GM18499 (cell line): ENCODE measurements around the gene MAP4K3.
"Not testable (repeated sequence)": the region's sequence is repeated elsewhere in the genome, so short reads cannot be mapped to it uniquely, and the experiment has no call there.

Experiments used
- ATAC-seq: cut with Tn5 transposase; IDR thresholded peaks from one replicate; pipeline ENCODE4 v1.9.1; 2021; ENCODE audit warnings: moderate number of reproducible peaks; ENCODE audit not compliant: insufficient read depth, unreplicated experiment

Gene MAP4K3

DNA sequence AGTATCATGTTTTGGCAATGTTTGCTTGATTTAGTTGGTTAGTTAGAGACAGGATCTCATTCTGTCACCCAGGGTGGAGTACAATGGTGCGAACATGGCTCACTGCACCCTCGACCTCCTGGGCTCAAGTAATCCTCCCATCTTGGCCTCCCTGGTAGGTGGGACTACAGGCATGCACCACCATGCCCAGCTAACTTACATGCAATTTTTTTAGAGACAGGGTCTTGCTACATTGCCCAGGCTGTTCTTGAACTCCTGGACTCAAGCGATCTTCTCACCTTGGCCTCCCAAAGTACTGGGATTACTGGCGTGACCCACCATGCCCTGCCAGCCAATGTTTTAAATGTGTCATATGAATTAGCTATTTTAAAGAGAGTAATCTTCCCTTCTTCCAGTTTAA, 177.0 kb downstream of the MAP4K3 start:
- no peak for ATAC-seq

DNA sequence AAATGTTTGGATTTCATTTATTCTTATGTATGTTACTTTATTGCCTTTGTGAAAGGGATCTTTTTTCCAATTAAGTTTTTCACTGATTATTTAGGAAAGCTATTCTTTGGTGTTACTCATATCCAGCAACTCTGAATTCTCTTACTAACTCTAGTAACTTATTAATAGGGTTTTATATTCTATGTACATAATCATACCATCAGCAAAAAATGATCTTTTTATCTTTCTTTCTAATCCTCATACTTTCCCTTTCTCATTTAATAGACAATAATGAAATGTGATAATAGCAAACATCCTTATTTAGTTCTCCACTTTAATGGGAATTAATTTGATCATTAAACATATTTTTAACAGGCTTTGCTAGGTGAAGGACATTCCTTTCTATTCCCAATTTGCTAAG, 181.0 kb downstream of the MAP4K3 start:
- no peak for ATAC-seq

DNA sequence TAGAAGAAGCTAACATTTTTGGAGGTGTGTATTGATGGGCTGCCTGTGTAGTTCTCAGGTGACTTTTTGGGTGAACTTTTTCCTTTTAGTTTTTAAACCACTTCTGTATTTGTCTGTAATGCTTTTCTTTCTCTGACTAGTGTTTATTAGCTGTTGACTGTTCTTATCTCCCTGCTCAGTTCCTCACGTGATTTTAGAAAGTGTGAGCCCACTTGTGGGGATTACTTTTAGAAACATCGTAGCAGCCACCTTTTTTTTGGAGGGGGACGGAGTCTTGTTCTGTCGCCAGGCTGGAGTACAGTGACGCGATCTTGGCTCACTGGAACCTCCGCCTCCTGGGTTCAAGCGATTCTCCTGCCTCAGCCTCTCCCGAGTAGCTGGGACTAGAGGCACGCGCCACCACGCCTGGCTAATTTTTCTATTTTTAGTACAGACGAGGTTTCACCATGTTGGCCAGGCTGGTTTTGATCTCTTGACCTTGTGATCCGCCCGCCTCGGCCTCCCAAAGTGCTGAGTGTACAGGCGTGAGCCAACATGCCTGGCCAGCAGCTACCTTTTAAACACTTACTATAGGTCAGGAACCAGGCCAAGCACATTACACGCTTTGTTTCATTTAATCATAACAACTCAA, 184.1 kb downstream of the MAP4K3 start:
- no peak for ATAC-seq

DNA sequence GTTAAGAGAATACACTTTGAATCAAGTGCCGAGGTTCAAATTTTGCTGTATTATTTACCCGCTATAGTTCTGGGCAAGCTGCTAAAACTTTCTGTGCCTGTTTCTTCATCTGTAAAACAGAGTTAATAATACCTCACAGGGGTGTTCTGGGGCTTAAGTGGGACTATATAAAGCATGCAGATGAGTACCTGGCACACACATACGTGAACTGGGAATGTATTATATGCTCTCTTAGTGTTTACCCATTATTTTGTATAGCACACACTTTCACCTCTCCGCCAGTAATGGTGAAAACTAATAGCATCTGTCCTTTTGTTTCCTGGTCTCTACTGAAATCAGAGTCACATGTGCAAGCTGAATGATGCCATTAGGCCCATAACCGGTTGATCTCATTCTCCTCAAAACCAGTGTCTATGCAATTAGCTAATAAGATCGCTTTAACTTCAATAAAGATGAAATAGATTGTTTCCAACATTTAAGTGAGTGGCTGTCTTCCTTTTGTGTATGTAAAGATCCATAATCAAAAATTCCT, 189.5 kb downstream of the MAP4K3 start:
- no peak for ATAC-seq

DNA sequence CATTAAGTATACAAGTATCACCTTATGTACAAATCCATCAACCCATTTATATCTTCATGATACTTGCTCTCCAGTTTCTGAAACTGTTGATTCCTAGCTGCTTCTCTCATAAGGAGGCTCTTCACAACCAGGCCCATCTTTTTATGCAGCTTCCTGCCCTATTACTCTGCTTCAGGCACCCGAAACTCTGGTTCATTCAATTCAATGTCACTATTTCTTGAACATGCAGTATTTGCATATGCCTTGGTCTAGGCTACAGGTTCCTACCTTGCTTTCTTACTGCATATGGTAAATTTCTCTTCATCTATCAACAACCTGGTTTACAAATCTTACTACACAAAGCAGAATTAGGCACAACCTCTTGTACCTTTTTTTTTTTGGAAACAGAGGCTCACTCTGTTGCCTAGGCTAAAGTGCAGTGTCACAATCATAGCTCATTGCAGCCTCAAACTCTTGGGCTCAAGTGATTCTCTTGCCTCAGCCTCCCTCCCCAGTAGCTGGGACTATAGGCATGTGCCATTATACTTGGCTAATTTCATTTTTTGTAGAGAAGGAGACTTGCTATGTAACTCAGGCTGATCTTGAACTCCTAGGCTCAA, 190.6 kb downstream of the MAP4K3 start:
- ATAC-seq, result no peak

DNA sequence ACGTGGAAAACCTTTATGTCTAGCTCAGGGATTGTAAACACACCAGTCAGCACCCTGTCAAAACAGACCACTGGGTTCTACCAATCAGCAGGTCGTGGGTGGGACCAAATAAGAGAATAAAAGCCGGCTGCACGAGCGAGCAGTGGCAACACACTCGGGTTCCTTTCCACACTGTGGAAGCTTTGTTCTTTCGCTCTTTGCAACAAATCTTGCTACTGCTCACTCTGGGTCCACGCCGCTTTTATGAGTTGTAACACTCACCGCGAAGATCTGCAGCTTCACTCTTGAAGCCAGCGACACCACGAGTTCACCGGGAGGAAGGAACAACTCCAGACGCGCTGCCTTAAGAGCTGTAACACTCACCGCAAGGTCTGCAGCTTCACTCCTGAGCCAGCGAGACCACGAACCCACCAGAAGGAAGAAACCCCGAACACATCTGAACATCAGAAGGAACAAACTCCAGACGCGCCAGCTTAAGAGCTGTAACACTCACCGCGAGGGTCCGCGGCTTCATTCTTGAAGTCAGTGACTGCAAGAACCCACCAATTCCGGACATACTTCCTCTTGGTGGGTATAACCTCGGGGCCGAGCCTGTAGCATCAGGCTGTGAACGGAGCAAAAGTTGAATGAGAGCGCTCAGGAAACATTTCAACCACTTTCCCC, 192.0 kb downstream of the MAP4K3 start:
- ATAC-seq, result not testable (repeated sequence)

DNA sequence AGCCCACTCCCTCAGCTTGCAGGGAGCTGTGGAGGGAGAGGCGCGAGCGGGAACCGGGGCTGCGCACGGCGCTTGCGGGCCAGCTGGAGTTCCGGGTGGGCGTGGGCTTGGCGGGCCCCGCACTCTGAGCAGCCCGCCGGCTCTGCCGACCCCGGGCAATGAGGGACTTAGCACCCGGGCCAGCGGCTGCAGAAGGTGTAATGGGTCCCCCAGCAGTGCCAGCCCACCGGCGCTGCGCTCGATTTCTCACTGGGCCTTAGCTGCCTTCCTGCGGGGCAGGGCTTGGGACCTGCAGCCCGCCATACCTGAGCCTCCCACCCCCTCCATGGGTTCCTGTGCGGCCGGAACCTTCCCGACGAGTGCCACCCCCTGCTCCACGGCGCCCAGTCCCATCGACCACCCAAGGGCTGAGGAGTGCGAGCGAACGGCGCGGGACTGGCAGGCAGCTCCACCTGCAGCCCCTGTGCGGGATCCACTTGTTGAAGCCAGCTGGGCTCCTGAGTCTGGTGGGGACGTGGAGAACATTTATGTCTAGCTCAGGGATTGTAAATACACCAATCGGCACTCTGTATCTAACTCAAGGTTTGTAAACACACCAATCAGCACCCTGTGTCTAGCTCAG, 192.7 kb downstream of the MAP4K3 start:
- ATAC-seq, result not testable (repeated sequence)

DNA sequence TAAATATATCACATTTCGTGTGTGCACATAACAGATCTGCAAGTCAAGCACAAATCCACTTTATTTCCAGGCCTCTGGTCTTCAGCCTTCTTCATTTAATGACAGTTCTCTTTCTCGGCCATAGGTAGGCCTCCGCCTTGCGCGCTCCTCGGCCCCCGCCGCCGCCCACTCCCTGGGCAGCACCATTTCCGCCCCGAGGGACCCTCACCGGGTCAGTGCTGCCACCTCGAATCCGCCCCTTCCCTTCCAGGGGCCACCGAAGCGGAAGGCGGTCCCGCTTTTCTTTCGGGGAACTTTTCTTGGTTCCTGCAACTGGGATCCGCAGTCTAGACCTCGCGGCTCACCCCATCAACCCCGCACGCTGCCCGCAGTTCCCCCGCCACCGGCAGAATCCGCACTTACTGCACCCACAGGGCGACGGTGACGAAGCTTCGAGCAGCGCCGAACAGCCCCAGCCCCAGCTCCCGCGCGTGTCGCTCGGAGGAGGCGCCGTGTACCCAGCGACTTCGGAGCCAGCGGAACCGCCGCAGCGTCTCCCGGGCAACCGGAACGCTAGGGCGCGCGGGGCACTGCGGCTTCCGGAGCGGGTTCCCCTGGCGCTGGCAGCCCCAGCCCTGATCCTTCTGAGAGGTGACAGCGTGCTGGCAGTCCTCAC, 193.5 kb downstream of the MAP4K3 start, which contains the start of gene CDKL4:
TSS of gene CDKL4 (minus strand) at position 502 of the 655 bp plus-strand sequence.
- ATAC-seq, result no peak

DNA sequence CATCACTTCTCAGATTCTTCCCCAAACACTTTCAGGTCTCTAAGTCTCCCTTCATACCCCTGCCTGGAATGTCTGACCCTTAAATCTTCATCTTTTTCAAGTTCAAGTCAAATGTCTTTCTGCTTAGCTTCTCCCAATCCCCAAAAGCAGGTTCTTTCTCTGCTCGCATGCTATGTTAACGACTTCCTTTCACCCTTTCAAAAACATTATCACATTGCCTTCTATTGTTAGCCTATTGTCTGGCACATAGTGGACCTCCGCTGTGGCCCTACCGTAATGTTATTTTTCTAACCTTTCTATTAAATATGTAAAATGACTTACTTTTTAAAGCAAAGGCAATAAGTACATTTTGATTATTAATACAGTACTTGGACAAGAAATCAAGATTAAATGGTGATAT, 195.5 kb downstream of the MAP4K3 start:
- no peak for ATAC-seq

DNA sequence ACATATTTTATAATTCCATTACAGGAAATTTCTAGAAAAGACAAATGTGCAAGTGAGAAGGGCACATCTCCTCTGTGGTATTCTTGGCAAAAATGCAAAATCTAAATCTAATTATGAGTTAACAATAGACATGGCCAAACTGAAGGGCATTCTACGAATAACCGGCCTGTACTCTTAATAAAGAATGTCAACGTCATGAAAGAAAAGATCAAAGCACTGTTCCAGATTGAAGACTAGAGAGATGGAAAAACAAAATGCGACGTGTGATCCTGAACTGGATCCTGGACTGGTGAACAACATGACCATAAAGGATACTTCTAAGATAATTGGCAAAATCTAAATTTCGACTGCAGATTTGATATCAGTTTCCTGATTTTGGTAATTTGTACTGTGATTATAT, 196.3 kb downstream of the MAP4K3 start:
- ATAC-seq, result no peak

DNA sequence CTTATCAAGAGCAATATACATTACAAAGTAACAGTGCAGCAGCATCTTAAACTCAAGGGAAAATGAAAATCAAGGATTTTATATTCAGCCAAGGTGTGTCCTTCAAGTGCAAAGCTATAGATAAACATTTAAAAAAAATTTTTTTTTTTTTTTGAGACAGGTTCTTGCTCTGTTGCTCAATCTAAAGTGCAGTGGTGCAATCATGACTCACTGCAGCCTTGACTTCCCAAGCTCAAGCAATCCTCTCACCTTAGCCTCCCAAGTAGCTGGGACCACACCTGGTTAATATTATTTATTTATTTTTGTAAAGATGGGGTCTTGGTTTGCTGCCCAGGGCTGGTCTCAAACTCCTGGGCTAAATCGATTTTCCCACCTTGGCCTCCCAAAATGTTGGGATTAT, 202.3 kb downstream of the MAP4K3 start:
- no peak for ATAC-seq

DNA sequence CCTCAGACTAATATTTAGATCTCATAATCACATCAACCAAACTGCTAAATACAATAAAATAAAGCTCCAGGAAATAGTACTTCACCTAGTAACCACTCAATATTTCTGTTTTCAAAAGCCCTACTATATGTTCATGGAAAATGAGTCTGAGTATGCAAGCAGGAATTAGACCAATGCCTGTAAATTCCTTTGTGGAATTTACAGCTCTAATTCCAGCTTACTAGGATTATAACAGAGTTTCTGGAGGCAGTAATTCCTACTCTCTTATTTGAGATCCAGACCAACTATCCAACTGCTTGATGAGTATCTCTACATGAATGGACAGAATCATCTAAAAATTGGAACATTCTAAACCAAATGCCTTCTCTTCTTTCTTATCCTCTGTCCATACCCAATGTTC, 204.9 kb downstream of the MAP4K3 start:
- no peak for ATAC-seq

DNA sequence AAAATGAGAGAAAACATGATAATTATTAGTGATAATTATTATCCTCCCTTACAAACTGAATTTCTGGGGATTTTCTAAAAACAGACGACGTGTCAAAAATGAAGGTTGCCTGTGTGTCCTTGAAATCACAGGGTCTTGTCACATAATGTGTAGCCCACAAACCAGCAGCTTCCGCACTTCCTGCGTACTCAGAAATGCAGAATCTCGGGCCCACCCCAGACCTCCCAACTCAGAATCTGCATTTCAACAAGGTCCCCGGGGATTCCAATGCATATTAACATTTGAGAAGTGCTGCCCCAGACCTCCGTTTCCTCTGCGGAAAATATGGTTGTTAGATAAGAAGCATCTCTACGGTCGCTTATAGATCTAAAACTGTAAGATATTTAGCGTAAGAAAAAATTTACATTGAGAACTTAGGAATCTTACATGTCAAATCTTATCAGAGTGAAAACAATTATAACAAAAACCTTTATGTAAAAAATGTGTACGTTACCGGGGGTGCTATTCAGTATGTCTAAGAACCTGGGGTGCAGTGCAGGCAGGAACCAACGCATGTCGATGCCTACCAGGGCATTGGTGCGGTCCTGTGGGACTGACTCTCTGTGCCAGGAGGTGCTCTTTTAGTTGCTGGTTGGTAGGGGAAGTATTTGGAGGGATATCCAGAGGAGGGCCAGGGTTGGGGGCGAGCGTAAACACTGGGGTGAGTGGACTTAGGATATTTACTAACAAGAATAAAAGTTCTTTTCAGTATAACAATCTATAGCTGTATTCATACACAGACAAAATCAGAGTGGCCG, 208.5 kb downstream of the MAP4K3 start:
- no peak for ATAC-seq

DNA sequence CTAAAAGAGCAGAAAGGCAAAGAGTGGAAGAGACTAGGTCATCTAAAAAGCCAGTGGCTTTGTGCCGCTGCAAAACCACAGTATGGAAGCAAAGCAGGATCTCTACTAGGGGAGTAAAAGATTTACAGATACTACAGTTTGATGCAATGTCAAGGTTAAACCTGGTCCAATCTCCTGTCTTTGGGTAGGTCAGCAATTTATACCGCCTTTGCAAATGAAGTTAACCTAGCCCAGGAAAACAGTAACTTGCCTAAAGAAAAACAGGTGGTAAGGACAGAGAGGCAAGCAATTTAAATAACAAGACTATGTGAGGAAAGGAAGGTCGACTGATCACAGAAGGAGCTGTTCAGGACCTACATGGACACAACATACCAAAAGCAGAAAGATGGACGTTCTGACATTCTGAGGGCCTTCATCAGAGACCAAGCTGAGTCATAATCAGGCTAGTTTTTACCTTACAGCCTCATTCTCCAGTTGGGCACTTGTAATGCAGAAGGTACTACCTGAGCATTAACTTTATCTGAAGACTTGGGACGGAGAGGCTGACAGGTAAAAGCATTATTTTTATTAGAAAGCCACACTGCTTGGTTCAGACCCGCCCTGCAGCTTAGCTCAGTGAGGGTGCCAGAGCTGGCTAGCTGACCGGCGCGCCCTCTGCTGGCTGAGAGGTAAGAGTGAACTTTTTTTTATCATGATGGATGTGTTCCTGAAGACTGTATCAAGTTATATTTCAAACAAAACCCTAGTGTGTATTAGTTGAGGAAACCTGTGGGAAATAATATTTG, 209.3 kb downstream of the MAP4K3 start:
- ATAC-seq, result no peak

DNA sequence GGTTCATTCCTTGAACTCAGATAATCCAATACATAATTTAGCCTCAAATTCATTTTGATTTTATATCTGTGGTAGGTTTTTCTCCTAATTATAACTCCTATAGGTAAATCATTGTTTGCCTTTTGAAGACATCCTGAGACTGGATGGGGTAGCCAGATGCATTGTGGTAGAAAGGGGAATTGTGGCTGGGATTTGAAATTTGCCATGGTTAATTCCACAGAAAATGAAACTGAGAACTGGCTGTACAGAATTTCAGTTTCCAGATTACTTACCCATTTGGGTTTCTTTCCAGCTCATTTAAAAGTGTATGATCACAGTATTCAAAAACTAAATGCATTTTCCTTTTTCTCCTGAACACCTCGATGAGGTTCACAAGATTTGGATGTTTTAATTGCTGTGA, 211.5 kb downstream of the MAP4K3 start:
- no peak for ATAC-seq

DNA sequence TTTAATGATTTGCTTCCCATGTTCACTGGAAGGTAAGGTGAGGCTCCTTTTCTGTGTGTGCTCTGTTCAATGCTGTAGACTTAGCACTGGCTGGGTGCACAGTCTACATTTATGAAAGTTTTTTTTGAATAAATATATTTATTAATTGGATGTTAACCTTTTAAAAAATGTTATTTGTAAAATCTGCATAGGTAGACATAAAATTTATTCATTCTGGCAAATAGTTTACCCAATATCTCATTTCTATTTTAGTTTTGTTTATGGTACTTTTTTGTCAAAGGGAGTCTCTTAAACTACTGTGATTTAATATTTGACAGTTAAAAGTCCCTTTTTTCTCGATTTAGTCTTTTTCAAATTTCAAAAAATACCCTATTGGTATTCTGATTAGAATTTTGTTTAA, 213.2 kb downstream of the MAP4K3 start:
- ATAC-seq, result no peak

DNA sequence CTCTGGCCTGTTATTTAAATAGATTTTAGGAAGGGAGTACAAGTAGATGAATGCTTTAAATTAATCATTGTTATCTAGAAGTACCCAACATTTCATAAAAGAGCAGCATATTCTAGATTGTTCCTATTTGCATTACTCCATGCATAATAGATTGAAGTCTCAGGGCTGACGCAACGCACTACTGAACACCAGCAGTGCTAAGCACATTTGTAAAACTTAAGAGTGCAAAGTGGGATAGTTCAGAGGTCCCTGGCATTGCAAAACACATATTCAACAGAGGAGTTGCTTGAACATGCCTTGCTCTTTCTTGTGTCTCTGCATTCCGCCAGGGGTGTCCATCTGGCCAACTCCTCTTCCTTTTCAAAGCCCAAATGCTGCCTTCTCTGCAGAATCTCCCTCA, 215.6 kb downstream of the MAP4K3 start:
- no peak for ATAC-seq

DNA sequence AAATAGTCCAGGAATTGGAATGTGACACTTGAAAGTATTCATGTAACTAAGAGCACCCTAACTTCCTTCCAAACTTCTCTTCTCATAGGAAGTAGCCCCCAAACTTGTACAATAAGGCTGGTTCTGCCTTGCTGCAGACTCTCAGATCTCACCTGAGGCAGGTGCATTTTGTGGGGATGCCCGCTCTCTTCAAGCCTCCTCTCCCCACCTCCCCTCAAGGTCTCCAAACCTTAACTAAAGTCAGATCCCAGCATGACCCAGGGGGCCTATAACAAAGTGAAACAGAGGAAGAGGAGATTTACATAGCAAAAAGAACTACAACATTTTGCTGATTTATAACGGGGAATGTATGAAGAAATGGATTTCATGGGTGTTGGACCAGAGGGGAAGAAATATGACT, 216.9 kb downstream of the MAP4K3 start:
- no peak for ATAC-seq

DNA sequence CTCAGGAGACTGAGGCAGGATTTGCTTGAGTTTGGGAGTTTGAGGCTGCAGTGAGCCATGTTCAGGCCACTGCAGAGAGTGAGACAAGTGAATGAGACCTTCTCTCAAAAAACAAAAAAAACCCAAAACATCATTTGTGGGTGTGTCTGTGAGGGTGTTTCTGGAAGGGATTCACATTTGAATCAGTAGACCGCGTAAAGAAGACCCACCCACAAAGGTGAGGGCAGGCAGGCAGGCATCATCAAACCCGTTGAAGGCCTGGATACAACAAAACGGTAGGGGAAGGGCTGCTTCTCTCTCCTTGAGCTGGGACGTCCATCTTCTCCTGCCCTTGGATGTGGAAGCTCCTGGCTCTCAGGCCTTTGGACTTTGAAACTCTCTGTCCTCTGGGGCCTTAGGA, 218.7 kb downstream of the MAP4K3 start:
- ATAC-seq, result no peak
